Measurements from ENCODE around the gene SOBP. TPM values are rescaled to one million over a fixed set of nuclear protein-coding genes. Genes with fewer than 3 reads are reported as not detected.

The SOBP gene
- total and polyA plus RNA-seq, 2 donors (not counting 1 experiment from before 2014, with no cell fraction given) = 0.82 to 1.5 TPM

GRCh38 chr6:107645740-107646139 lies 155.8 kb downstream of the SOBP start:
- Histone ChIP-seq H3K27ac (ENCODE audit: low read length in 2 of 2) (no peak overlapping the region), H4K20me1 (ENCODE audit: control insufficient read depth, insufficient read depth, low read length, poor library complexity, severe bottlenecking) (no peaks in the 10 kb centered on the region), H3K27me3 (replicated peaks in 1 of 4; ENCODE audit: control extremely low read depth in 1 of 4, control insufficient read depth in 3 of 4, insufficient read depth in 4 of 4, low read length in 3 of 4) (no peaks in the 10 kb centered on the region), H3K9me3 (ENCODE audit: control extremely low read depth in 1 of 3, control insufficient read depth in 2 of 3, insufficient read depth in 1 of 3, low read length in 2 of 3) (no peaks in the 10 kb centered on the region), H3K36me3 (replicated peaks in 1 of 2; ENCODE audit: control extremely low read depth in 1 of 2, control insufficient read depth in 1 of 2, extremely low read depth in 1 of 2, insufficient read depth in 2 of 2, low read length in 1 of 2) (no peaks in the 10 kb centered on the region), H3K9ac (ENCODE audit: low read length) (no peak overlapping the region), H3K4me3 (ENCODE audit: control extremely low read depth in 1 of 5, extremely low read depth in 1 of 5, insufficient read depth in 1 of 5, low read depth in 2 of 5, low read length in 4 of 5) (no peak overlapping the region), H3K4me1 (ENCODE audit: control insufficient read depth in 2 of 2, insufficient read depth in 2 of 2, low read length in 2 of 2) (peaks cover 46 to 53% of the 10 kb centered on the region in 2 donors), H2AFZ (ENCODE audit: insufficient read depth, low read depth, low read length, poor library complexity, severe bottlenecking) (no peak overlapping the region), H3K79me2 (ENCODE audit: control insufficient read depth, insufficient read depth, low read length) (no peaks in the 10 kb centered on the region), H3K4me2 (replicated peaks; ENCODE audit: low read depth, low read length, poor library complexity, severe bottlenecking) (no peak overlapping the region)
- no peaks in the 10 kb centered on the region for H3K9me3 Mint-ChIP-seq (ENCODE audit: insufficient read depth)
- POLR2A ChIA-PET = interaction anchor here (1.2 kb wide), 1 partner anchor 10 kb away, joined by 3 read pairs; no protein-coding TSS in a partner anchor
- H3K27ac Mint-ChIP-seq = peak overlapping the region; percentile 5
- CTCF ChIA-PET = no interaction called here
- intact Hi-C loops (cut with micrococcal nuclease) = no loop called here
- no peak for DNase-seq
- H3K27me3 Mint-ChIP-seq = no peaks in the 10 kb centered on the region
- no peak for ATAC-seq (ENCODE audit: low read depth)
- 95% methylated on average over 4 of the region's 4 CpGs for WGBS (ENCODE audit: insufficient coverage)
- TF ChIP-seq EZH2 (IDR thresholded peaks at IDR 0.05; ENCODE audit: borderline replicate concordance, insufficient read depth, low read depth, low read length, poor library complexity, severe bottlenecking) (no peak), CTCF (IDR thresholded peaks at IDR 0.05) (no peak)
- H3K4me3 Mint-ChIP-seq = no peak overlapping the region
- H3K4me1 Mint-ChIP-seq = peaks cover 56% of the 10 kb centered on the region

- Histone ChIP-seq H2AFZ (ENCODE audit: insufficient read depth, low read depth, low read length, poor library complexity, severe bottlenecking) (no peak overlapping the region), H3K9me3 (ENCODE audit: control extremely low read depth in 1 of 3, control insufficient read depth in 2 of 3, insufficient read depth in 1 of 3, low read length in 2 of 3) (no peaks in the 10 kb centered on the region), H3K4me2 (replicated peaks; ENCODE audit: low read depth, low read length, poor library complexity, severe bottlenecking) (no peak overlapping the region), H3K4me3 (ENCODE audit: control extremely low read depth in 1 of 5, extremely low read depth in 1 of 5, insufficient read depth in 1 of 5, low read depth in 2 of 5, low read length in 4 of 5) (no peak overlapping the region), H3K27me3 (replicated peaks in 1 of 4; ENCODE audit: control extremely low read depth in 1 of 4, control insufficient read depth in 3 of 4, insufficient read depth in 4 of 4, low read length in 3 of 4) (no peaks in the 10 kb centered on the region), H3K9ac (ENCODE audit: low read length) (no peak overlapping the region), H4K20me1 (ENCODE audit: control insufficient read depth, insufficient read depth, low read length, poor library complexity, severe bottlenecking) (no peaks in the 10 kb centered on the region), H3K36me3 (replicated peaks in 1 of 2; ENCODE audit: control extremely low read depth in 1 of 2, control insufficient read depth in 1 of 2, extremely low read depth in 1 of 2, insufficient read depth in 2 of 2, low read length in 1 of 2) (no peaks in the 10 kb centered on the region), H3K27ac (ENCODE audit: low read length in 2 of 2) (no peak overlapping the region), H3K79me2 (ENCODE audit: control insufficient read depth, insufficient read depth, low read length) (no peaks in the 10 kb centered on the region), H3K4me1 (ENCODE audit: control insufficient read depth in 2 of 2, insufficient read depth in 2 of 2, low read length in 2 of 2) (peaks cover 42 to 49% of the 10 kb centered on the region in 2 donors)
- Mint-ChIP-seq H3K27me3 (no peaks in the 10 kb centered on the region), H3K9me3 (ENCODE audit: insufficient read depth) (no peaks in the 10 kb centered on the region), H3K27ac (no peak overlapping the region), H3K4me1 (peaks cover 51% of the 10 kb centered on the region), H3K4me3 (no peak overlapping the region)
- ChIA-PET POLR2A (interaction anchor here (1.2 kb wide), 1 partner anchor 10 kb away, joined by 3 read pairs; no protein-coding TSS in a partner anchor), CTCF (interaction anchor here (1.2 to 2.7 kb wide), 2 partner anchors 8 to 10 kb away, joined by 3 to 9 read pairs; no protein-coding TSS in a partner anchor)
- ATAC-seq (ENCODE audit: low read depth) (no peak), DNase-seq (no peak)
- WGBS (ENCODE audit: insufficient coverage) = 96% methylated on average over 9 of the region's 9 CpGs
- intact Hi-C loops (cut with micrococcal nuclease) = no loop called here
- no peak for TF ChIP-seq CTCF (IDR thresholded peaks at IDR 0.05)
- TF ChIP-seq EZH2 (IDR thresholded peaks at IDR 0.05; ENCODE audit: borderline replicate concordance, insufficient read depth, low read depth, low read length, poor library complexity, severe bottlenecking) = no peak
Observed at GRCh38 chr6:107646176-107646575, 156.3 kb downstream of the SOBP start.
